GM12891 (cell line): ENCODE results near the gene PROKR1.
"Not testable (repeated sequence)": the region's sequence is repeated elsewhere in the genome, so short reads cannot be mapped to it uniquely, and the experiment has no call there.

Source experiments
- DNase-seq: peaks from one replicate; pipeline ENCODE4 v3.0.0; 2011; ENCODE audit warnings: low spot score; ENCODE audit not compliant: insufficient read length
- FAIRE-seq: peaks from 2 replicates; lab custom pipeline; 2011; peaks lifted over from hg19 to GRCh38; lab: Jason Lieb, UNC
- PAX5 ChIP-seq: IDR thresholded peaks from 2 replicates; pipeline ENCODE4 v1.6.1; 2011; ENCODE audit warnings: low read length, moderate library complexity, mild to moderate bottlenecking; ENCODE audit not compliant: insufficient read depth, severe bottlenecking
- POLR2A ChIP-seq: IDR thresholded peaks from 2 replicates; pipeline ENCODE4 v1.6.1; 2011; ENCODE audit warnings: low read depth, low read length, control low read depth
- POLR2AphosphoS5 ChIP-seq: IDR thresholded peaks from 2 replicates; pipeline ENCODE4 v1.6.1; 2011; ENCODE audit warnings: low read depth, low read length, control low read depth
- POU2F2 ChIP-seq: IDR thresholded peaks from 2 replicates; pipeline ENCODE4 v1.6.1; 2011; ENCODE audit warnings: low read depth, mild to moderate bottlenecking, control low read depth, low read length, moderate library complexity
- SPI1 ChIP-seq: IDR thresholded peaks from 2 replicates; pipeline ENCODE4 v1.6.1; 2011; ENCODE audit warnings: low read depth, low read length, control low read depth
- TAF1 ChIP-seq: IDR thresholded peaks from 2 replicates; pipeline ENCODE4 v1.6.1; 2011; ENCODE audit warnings: low read depth, low read length, control low read depth

PROKR1 gene

DNA sequence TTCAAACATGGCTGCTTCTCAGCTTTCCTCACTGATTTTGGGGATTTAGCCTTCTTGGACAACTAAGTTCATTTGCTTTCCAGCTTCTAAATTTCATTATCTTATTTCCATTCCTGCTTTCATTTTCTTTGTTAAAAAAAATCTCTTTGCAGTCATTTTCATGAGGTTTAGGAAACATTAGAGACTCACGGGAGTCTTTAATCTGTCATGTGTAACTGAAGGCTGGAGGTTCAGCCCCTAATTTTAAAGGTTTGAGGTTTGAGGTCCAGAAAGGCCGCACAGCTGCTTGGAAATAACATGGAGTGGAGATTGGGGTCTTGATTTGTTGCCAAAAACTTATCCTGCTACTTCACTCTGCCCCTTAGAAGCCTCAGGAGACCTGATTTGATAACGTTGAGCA lies 30.3 kb downstream of the PROKR1 start:
- FAIRE-seq (no peak), DNase-seq (no peak)
- TF ChIP-seq TAF1 (no peak), SPI1 (no peak), POU2F2 (no peak)

DNA sequence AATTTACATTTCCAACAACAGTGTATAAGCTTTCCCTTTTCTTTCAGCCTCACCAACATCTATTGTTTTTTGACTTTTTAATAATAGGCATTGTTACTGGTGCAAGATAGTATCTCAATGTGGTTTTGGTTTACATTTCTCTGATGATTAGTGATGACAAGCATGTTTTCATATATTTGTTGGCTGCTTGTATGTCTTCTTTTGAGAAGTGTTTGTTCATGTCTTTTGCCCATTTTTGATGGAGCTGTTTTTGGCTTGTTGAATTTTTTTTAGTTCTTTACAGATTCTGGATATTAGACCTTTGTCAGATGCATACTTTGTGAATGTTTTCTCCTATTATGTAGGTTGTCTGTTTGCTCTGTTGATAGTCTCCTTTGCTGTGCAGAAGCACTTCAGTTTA lies 32.1 kb downstream of the PROKR1 start:
- FAIRE-seq (no peak), DNase-seq (no peak)
- TF ChIP-seq SPI1 (no peak), POLR2A (no peak), POU2F2 (no peak)

DNA sequence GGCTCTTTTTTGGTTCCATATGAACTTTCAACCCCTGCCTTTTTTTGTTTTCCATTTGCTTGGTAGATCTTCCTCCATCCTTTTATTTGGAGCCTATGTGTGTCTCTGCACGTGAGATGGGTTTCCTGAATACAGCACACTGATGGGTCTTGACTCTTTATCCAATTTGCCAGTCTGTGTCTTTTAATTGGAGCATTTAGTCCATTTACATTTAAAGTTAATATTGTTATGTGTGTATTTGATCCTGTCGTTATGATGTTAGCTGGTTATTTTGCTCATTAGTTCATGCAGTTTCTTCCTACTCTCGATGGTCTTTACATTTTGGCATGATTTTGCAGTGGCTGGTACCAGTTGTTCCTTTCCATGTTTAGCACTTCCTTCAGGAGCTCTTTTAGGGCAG lies 34.5 kb downstream of the PROKR1 start:
- FAIRE-seq: not testable (repeated sequence)

DNA sequence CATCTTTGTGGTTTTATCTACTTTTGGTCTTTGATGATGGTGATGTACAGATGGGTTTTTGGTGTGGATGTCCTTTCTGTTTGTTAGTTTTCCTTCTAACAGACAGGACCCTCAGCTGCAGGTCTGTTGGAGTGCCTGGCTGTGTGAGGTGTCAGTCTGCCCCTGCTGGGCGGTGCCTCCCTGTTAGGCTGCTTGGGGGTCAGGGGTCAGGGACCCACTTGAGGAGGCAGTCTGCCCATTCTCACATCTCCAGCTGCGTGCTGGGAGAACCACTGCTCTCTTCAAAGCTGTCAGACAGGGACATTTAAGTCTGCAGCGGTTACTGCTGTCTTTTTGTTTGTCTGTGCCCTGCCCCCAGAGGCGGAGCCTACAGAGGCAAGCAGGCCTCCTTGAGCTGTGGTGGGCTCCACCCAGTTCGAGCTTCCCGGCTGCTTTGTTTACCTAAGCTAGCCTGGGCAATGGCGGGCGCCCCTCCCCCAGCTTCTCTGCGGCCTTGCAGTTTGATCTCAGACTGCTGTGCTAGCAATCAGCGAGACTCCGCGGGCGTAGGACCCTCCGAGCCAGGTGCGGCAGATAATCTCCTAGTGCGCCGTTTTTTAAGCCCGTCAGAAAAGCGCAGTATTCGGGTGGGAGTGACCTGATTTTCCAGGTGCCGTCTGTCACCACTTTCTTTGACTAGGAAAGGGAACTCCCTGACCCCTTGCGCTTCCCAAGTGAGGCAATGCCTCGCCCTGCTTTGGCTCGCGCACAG lies 36.0 kb downstream of the PROKR1 start:
- FAIRE-seq: not testable (repeated sequence)

More for the DNA sequence above, 34.5 kb downstream of the PROKR1 start:
- not testable (repeated sequence) for DNase-seq

DNA sequence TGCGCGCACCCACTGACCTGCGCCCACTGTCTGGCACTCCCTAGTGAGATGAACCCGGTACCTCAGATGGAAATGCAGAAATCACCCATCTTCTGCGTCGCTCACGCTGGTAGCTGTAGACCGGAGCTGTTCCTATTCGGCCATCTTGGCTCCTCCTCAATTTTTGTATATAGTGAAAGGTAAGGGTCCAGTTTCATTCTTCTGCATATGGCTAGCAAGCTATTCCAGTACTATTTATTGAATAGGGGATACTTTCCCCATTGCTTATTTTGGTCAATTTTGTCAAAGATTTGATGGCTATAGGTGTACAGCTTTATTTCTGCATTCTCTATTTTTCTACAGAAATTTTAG lies 36.5 kb downstream of the PROKR1 start:
- FAIRE-seq, DNase-seq: not testable (repeated sequence)

More for the DNA sequence above, 36.0 kb downstream of the PROKR1 start:
- not testable (repeated sequence) for DNase-seq

DNA sequence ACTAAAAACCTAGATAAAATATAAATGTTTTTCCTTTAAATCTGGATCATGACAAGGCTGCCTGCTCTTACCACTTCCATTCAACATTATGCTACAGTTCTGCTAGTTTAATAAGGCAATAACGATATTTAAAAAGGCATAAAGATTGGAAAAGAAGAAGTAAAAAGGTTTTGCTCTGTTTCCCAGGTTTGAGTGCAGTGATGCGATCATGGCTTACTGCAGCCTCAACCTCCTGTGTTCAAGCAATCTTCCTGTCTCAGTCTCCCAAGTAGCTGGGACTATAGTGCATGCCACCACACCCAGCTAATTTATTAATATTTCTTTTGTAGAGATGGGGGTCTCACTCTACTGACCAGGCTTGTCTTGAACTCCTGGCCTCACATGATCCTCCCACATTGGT lies 40.8 kb downstream of the PROKR1 start:
- FAIRE-seq (no peak), DNase-seq (no peak)
- TF ChIP-seq SPI1 (no peak), POLR2A (no peak), POLR2AphosphoS5 (no peak), POU2F2 (no peak), PAX5 (no peak), TAF1 (no peak)

DNA sequence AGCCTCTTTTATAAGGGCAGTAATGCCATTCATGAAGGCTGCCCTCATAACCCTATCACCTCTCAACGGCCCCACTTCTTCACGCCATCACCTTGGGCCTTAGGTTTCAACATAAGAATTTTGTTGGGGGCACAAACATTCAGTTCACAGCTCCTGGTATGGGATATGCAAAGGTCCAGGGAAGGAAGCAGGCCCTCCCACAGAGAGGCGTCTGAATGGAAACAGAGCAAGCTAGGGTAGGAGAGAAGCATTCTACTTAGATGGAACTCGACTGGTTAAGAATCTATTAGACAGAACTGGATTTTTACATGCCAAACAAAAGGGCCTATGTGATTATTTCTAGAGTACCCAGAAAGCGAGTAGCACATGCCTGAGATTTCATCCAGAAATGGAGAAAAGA lies 42.8 kb downstream of the PROKR1 start:
- no peak for FAIRE-seq
- no peak for TF ChIP-seq SPI1
- no peak for TF ChIP-seq PAX5
- no peak for TF ChIP-seq POLR2AphosphoS5
- no peak for TF ChIP-seq TAF1
- TF ChIP-seq POLR2A: no peak
- TF ChIP-seq POU2F2: no peak
- DNase-seq: no peak

DNA sequence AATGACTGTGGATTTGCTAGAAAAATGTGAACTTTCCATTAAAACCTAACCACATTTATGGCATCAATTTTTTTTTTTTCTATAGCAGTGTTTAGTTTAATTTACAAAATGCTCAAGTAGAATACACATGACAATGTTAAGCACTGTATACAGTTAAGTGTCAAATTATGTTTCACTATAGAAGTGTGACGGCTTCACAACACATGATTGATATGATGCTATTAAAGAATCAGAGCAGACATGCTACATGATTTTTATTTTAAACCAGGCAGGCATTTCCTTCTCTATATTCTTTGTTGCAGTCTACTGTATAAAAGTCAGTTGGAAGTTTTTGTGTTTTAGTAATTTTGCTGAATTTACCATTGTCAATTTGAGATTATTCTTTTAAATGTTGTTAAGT lies 43.6 kb downstream of the PROKR1 start:
- TF ChIP-seq PAX5: no peak
- no peak for TF ChIP-seq TAF1
- TF ChIP-seq SPI1: no peak
- TF ChIP-seq POU2F2: no peak
- peak; percentile 76 for FAIRE-seq
- DNase-seq: no peak

DNA sequence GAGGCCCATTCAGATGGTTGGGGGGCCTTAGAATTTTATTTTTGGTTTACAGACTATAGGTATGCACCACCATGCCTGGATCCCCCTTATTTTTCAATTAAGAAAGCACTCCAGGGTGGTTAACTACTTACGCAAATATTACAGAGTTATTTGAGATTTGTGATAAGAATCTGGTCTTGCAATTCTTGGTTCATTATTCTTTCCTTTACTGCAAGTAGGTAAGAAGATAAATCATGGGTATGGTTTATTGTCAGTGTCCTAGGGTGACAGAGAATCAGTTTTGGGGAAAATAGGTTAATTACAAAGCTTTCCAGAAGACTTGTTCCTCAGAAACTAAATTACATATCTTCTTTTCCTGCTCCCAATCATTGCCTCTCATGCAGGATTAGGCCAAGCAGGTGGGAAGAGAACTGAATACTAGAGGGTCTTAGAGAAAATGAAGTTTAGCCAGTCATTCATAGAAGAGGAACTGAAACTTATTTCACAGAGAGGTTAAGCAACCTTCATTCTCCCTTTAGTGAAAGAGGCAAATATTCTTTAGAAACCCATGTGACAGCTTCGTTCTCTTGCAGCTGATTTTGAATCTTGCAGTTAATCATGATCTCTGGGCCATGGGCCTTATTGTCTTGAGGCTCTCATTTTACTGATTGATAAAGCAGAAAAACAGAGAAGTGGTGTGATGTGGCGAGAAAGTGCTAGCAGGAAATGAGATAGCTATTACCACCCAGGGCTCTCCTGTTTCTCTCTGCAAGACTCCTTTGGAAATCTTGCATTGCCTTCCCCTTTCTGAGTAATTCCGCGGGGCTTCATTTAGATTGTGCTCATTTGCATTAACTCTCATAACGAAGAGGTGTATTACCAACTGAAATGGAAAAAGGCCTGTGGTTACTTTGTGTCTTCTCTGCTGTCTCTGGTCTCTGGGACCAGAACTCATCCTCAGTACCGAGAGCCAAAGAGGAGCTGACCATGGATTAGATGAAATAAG lies 46.5 kb downstream of the PROKR1 start:
- TF ChIP-seq POU2F2: peak; percentile 61
- no peak for TF ChIP-seq PAX5
- no peak for TF ChIP-seq TAF1
- TF ChIP-seq POLR2AphosphoS5: no peak
- TF ChIP-seq SPI1: peak; percentile 99
- TF ChIP-seq POLR2A: peak; percentile 46; the same call in 1 of the 2 replicates
- FAIRE-seq (peak; percentile 97), DNase-seq (peak; percentile 19)

DNA sequence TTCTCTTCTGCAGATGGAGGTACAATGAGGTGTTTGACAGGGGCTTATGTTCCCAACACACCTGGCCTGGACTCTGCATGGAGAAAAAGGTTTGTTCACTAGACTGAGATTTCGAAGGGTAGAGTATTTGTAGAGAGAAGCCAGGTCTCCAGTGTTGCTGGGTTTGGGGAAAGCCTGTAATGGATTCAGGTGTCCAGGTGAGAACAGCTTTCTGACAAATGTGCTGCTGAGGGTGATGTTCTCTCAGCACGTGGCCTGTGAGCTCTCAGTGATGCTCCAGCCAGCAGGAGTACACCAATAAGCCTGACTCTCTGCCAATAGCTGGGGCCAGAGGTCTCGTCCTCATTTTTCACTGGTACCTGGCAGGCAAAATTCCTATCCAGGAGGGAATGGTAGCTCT lies 47.5 kb downstream of the PROKR1 start:
- FAIRE-seq: peak; percentile 77
- no peak for DNase-seq
- no peak for TF ChIP-seq PAX5

DNA sequence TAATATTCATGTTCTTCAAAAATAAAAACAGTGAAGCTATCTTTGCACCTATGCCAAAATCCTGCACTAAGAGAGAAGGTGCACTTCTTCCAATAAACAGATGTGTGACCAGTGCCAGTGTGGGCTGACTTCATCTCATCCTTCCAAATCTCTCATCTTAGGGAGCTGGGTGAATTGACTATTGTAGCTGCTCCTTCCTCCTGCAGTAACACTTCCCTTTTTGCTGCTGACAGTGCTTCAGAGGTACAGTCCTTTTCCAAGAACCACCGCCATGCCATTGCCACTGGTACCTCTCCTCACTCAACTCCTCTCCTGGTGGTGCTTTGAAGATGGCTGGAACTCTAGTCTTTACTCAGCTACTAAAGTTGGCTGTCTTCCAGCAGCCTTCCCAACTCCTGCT lies 49.1 kb downstream of the PROKR1 start:
- DNase-seq: no peak
- peak; percentile 23 for FAIRE-seq
- TF ChIP-seq SPI1: peak; percentile 60
- TF ChIP-seq POLR2AphosphoS5: no peak
